ENCODE results near the gene MAP3K19.

GRCh38 chr2:134957477-134957876 is 89.8 kb downstream of the MAP3K19 start:
- TF ChIP-seq CTCF (IDR thresholded peaks at IDR 0.05): no peak
- no peak for TF ChIP-seq REST (IDR thresholded peaks at IDR 0.05; ENCODE audit: insufficient read depth in 1 of 2, low read depth in 2 of 2, low read length in 1 of 2)

Data from Panc1 (cell line).